HepG2 (cell line): ENCODE measurements around the gene EYA2. TPM values are rescaled to one million over a fixed set of nuclear protein-coding genes. Genes with fewer than 3 reads are reported as not detected.
A peak's percentile ranks its signal among the peaks of the same experiment; 100 is the strongest.

Source experiments
- ATAD3A ChIP-seq: sonication (generic); formaldehyde crosslinking; IDR thresholded peaks from 2 replicates; pipeline ENCODE4 v1.4.0; 2020; ENCODE audit warnings: missing genetic modification reagents
- ATRX ChIP-seq: sonication (generic); formaldehyde crosslinking; IDR thresholded peaks from 2 replicates; pipeline ENCODE4 v1.4.0; 2020; ENCODE audit warnings: missing genetic modification reagents, borderline replicate concordance
- HOXA5 ChIP-seq: sonication (generic); formaldehyde crosslinking; IDR thresholded peaks from 2 replicates; pipeline ENCODE4 v1.4.0; 2020; ENCODE audit warnings: missing genetic modification reagents
- HOXD1 ChIP-seq: sonication (generic); formaldehyde crosslinking; IDR thresholded peaks from 2 replicates; pipeline ENCODE4 v1.5.0; 2020; ENCODE audit warnings: missing genetic modification reagents
- KDM6A ChIP-seq: IDR thresholded peaks from 2 replicates; pipeline ENCODE4 v1.6.1; 2016; ENCODE audit warnings: low read depth
- MTF2 ChIP-seq: sonication (generic); formaldehyde crosslinking; IDR thresholded peaks from 2 replicates; pipeline ENCODE4 v1.5.0; 2020; ENCODE audit warnings: missing genetic modification reagents, borderline replicate concordance
- NCOA2 ChIP-seq: sonication (generic); formaldehyde crosslinking; IDR thresholded peaks from 2 replicates; pipeline ENCODE4 v1.8.0; 2022; ENCODE audit warnings: inconsistent platforms
- PAWR ChIP-seq: sonication (generic); formaldehyde crosslinking; IDR thresholded peaks from 2 replicates; pipeline ENCODE4 v1.4.0; 2020; ENCODE audit warnings: missing genetic modification reagents, mild to moderate bottlenecking, borderline replicate concordance
- PREB ChIP-seq: sonication (generic); formaldehyde crosslinking; IDR thresholded peaks from 2 replicates; pipeline ENCODE4 v1.4.0; 2020; ENCODE audit warnings: missing genetic modification reagents
- SOX13 ChIP-seq, 3 experiments: fragments of 450-650 bp in 1 of 3; sonication (generic) in 1 of 3; formaldehyde crosslinking in 1 of 3; IDR thresholded peaks in 2 of 3; conservative IDR thresholded peaks in 1 of 3; 2 replicates each; pipeline versions ENCODE4 v1.5.0 to v1.6.1; 2016 to 2020; ENCODE audit warnings: antibody characterized with exemption in 1 of 3, mild to moderate bottlenecking in 1 of 3, missing compliant biosample characterization in 1 of 3, missing genetic modification reagents in 1 of 3, moderate library complexity in 1 of 3
- ZBTB7A ChIP-seq: sonication (generic); formaldehyde crosslinking; IDR thresholded peaks from 2 replicates; pipeline ENCODE4 v1.8.0; 2022; ENCODE audit warnings: mild to moderate bottlenecking, missing genetic modification reagents
- ZNF138 ChIP-seq: sonication (generic); formaldehyde crosslinking; IDR thresholded peaks from 2 replicates; pipeline ENCODE4 v1.5.0; 2020; ENCODE audit warnings: mild to moderate bottlenecking, low read depth, missing genetic modification reagents
- ZNF33B ChIP-seq: sonication (generic); formaldehyde crosslinking; IDR thresholded peaks from 2 replicates; pipeline ENCODE4 v1.5.1; 2020; ENCODE audit warnings: mild to moderate bottlenecking, missing genetic modification reagents
- ZNF609 ChIP-seq: sonication (generic); formaldehyde crosslinking; IDR thresholded peaks from 2 replicates; pipeline ENCODE4 v1.4.0; 2020; ENCODE audit warnings: mild to moderate bottlenecking, missing genetic modification reagents, borderline replicate concordance
- polyA plus RNA-seq, 8 experiments: library from polyadenylated mRNA; depleted of rRNA in 3 of 8; stranded (reverse) in 7 of 8; unstranded in 1 of 8; fragments of >200 nt; fragmentation: Illumina TruSeq in 4 of 8; extraction: Trizol in 4 of 8; gene quantifications; 2 replicates each; pipeline versions ENCODE4 v1.2.1 to v1.2.3, GENCODE V29; 2011 to 2016; ENCODE audit warnings: low read depth in 4 of 8, missing spikeins in 1 of 8, mixed read lengths in 1 of 8; ENCODE audit not compliant: insufficient read depth in 1 of 8
- total RNA-seq, 5 experiments: library from RNA; depleted of rRNA; stranded (reverse); fragments of >200 nt; fragmentation: Illumina TruSeq; extraction: Trizol; gene quantifications; 2 replicates each; pipeline ENCODE4 v1.2.3, GENCODE V29; 2016; ENCODE audit warnings: low read depth in 1 of 5

The EYA2 gene
- total and polyA plus RNA-seq, 2 of the 13 experiments (the other 11 are each of a cell fraction or from before 2014, with no cell fraction given) = not detected

GRCh38 chr20:47196091-47197081 lies 301.7 kb downstream of the EYA2 start (continued):
- TF ChIP-seq ZNF609 (CRISPR knock-in tag) (no peak), SOX13 (IDR thresholded peaks at IDR 0.05) (no peak), SOX13 (CRISPR knock-in tag; conservative IDR thresholded peaks at IDR 0.05 in 1 of 2, IDR thresholded peaks at IDR 0.05 in 1 of 2) (peak in 1 of 2 experiments; percentile 48; a peak in 2 of 4 replicates), ATAD3A (no peak), NCOA2 (CRISPR knock-in tag) (0 out of 2 replicates have a peak, but pooled peaks have one; percentile 53), KDM6A (CRISPR knock-in tag) (no peak), MTF2 (no peak), PREB (CRISPR knock-in tag) (0 out of 2 replicates have a peak, but pooled peaks have one; percentile 84), ZBTB7A (CRISPR knock-in tag) (no peak), ZNF33B (no peak), HOXD1 (CRISPR knock-in tag) (no peak), ATRX (no peak; the same call in 1 of the 2 replicates), ZNF138 (CRISPR knock-in tag) (no peak), HOXA5 (CRISPR knock-in tag) (peak; percentile 88; the same call in 1 of the 2 replicates), PAWR (CRISPR knock-in tag) (no peak)
